HG02870 (cell line): Measurements from ENCODE around the gene CDH13.

Experiments
- ATAC-seq: cut with Tn5 transposase; IDR thresholded peaks from one replicate; pipeline ENCODE4 v1.9.1; 2021; ENCODE audit warnings: mild to moderate bottlenecking, moderate library complexity; ENCODE audit not compliant: unreplicated experiment

CDH13 gene

DNA sequence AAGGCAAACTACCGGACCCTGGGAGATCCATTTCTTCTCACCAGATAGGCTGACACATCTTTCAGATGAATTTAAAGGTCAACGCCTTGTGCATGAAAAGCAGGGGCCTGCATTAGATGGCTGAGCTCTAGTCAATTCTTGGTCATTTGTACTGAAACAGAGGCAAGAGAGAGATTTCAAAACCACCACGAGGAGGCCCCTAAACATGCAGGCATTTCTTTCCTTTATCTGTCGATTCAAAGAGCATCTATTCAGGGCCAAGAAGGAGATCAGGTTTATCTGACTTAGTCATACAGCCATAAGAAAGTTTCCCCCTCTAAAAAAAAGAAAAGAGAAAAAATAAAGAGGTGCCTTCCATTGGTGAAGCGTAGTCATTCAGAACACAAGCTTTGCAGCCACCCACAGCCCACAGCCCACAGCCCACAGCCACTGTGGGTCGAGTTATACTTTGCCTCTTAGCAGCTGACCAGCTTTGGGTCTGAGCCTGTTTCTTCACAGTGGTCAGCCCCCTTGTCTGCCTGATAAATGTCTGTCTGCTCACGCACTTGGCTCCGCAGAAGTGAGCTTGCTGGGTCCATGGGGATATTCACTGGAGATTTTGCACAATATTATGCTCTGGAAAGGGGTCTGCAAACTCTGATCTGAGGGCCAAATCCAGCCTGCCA lies 207.5 kb downstream of the CDH13 start:
- ATAC-seq, result no peak

DNA sequence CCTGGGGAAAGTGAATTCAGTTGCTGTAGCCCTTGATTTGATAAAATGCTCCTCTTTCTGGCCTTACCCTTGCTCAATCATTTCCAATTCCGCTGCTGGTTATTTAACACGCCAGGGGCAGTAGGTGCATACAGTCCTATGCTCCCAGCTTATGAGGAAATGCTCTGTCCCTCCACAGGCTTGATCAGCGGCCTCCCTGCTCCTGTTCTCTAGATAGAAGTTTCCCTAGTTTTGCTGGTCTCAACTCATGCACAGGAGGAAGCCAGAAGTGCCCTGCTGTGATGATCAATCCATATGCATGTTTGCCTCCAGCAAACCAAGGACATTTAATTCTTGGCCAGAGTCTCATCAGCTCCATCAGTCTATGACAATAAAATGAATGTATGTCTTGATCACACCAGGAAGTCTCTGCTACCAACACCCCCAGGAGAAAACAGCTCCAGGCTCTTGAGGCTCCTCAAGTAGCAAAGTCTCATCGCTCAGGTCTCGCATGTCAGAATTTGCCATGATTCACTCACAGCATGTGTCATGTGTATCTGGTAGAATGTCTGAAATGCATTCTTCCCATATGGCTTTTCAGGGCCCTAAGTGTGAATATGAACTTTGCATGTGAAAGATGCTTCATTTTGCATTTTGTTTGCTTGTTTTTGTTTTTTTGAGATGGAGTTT lies 208.9 kb downstream of the CDH13 start:
- ATAC-seq, result no peak

GRCh38 chr16:82841108-82841507 lies 214.3 kb downstream of the CDH13 start:
- no peak for ATAC-seq

DNA sequence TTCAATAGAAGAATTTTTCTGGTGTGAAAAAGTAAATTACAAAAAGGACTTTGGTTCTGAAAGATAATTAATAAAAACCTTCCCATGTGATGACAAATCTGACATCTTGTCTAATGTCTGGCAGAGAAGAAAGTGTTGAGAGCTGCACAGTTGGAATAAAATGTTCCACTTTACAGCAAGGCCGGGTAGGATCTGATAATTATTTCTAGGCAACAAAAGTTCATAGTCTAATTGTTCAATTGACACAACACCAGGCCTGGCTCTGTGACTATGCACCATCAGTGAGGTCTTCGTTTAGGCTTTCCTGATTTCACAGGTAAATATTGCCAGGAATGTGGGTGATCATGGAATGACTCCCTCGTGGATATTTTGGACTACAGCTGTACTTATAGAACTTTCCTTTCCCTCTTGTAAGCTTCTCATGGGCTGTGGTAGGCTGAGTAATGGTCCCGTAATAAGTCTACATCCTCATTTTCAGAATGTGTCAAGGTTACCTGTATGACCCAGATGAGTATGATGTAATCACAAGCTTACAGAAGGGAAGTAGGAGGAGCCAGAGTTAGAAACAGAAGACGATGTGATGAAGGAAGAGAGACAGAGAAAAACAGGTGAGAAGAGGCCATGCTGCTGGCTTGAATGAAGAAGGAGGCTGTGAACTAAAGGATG lies 217.0 kb downstream of the CDH13 start:
- no peak for ATAC-seq

DNA sequence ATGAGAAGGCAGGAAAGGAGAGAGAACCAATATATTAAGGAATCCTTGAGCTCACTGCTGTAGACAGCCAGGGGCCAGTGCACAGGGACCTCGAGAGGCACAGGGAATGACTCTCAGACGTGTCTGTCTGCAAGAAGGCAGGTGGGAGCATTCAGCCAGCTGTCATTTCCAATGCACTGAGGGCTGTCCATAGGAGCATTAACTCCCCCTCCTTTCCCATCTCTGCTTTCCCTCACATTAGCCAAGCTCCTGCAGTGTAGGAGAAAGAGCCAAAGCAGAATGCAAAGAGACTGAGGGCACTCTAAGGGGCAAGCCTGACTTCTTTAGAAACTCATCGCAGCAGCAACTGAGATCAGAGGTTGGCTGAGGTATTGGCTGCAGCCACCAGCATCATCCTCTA lies 218.3 kb downstream of the CDH13 start:
- no peak for ATAC-seq

DNA sequence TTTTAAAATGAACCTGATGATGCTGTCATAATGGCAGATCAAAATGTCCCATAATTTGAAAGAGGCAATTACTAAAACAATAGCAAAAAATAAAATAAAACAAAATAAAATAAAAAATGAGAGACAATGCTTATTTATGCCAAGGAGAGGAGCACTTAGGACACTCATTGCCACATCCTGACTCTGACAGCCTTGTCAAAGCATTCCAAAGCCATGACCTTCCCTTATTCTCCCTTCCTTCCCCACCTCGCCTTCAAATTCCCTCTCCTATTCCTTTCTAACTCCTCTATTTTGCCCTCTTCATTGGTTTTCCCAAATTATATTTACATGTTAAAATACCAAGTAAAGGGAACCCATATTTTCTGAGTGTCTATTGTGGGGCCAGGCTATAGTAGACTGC lies 220.0 kb downstream of the CDH13 start:
- ATAC-seq, result no peak

DNA sequence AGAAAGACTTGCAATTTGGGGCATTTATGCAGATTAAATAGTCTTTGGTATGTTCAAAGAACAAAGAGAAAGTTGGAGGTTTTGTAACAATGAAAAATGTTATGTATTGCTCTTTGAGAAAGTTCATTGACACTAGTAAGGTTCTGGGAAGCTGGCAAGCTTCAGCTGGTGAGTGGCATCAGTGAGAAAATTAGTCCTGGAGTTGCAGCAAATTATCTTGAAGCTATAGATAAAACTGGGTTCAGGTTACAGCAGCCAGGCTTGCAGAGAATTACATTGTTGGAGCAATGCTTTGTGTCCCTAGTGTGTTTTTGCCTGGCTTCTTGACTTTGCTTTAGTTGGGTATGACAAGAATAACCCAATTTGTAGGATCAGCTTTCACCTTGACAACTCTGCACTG lies 221.2 kb downstream of the CDH13 start:
- ATAC-seq, result no peak

GRCh38 chr16:82852388-82853008 lies 225.7 kb downstream of the CDH13 start:
- no peak for ATAC-seq

- ATAC-seq, result no peak
Measured at GRCh38 chr16:82855471-82855870, 228.7 kb downstream of the CDH13 start.

DNA sequence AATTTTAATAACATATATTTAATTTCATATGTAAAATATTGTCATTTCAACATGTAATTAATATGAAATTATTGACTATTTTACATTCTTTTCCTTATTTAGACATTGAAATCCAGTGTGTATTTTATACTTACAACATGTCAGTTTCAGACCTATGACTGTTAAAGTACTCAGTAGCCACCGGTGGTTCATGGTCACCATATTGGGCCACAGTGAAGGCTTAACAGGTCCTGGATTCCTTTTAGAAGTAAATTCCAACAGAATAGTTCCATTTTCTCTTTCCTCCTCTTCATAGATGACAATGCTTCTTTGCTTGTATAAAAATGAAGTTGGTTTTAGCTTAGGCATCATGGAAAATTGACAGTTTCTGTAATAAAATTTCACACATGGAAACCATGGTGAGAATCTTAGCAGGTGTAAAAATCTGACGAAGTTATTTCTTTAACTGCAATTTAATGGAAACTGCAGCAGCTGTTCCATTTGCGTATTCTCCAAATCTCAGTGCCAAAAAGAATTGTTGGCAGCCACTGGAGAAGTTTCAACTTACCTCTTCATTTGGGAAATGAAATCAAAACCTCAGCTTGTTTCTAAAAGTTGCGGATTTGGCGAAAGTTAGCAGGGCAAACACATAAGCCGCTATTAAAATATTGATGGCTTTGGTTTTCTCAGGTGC lies 231.1 kb downstream of the CDH13 start:
- no peak for ATAC-seq

GRCh38 chr16:82859662-82860061 lies 232.9 kb downstream of the CDH13 start:
- no peak for ATAC-seq

DNA sequence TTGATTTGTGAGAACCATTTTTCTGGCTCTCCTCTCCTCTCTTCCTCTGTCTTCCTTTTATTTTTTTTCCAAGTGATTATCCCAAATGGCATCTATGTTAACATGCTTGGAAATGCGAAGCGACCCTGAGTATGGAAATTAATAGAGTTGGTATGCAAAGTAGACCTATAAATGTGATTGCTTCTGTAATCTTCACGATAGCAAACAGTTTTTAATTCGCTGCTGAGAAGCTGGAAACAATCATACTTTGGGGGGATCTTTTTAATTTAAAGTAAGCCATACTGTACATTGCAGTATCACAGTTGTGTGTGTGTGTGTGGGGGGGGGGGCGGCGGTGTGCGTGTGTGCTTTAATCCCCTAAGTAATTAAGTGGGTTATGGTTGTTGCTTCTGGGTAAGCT lies 233.3 kb downstream of the CDH13 start:
- ATAC-seq, result no peak

DNA sequence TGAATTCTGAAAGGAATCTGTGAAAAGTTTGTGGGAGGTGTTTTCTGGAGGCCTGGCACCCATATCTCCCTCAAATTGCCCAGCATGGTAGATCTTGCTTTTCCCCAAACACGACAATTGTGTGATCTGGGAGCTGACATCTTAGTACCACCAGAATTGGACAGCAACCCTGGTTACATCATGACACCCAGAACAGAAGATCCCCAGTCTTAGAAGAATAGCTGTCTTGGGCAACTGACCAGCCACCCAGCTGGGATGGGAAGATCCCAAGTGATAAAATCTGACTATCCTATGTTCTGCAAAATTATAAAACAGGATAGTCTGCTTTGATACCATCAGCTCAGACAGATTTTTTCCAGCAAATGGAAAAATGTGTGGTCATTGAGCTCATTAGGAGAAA lies 235.3 kb downstream of the CDH13 start:
- ATAC-seq, result no peak

GRCh38 chr16:82864332-82865040 lies 237.7 kb downstream of the CDH13 start:
- no peak for ATAC-seq

- no peak for ATAC-seq
Measured at GRCh38 chr16:82865412-82865811, 238.6 kb downstream of the CDH13 start.

GRCh38 chr16:82867485-82867884 lies 240.7 kb downstream of the CDH13 start:
- ATAC-seq, result no peak

DNA sequence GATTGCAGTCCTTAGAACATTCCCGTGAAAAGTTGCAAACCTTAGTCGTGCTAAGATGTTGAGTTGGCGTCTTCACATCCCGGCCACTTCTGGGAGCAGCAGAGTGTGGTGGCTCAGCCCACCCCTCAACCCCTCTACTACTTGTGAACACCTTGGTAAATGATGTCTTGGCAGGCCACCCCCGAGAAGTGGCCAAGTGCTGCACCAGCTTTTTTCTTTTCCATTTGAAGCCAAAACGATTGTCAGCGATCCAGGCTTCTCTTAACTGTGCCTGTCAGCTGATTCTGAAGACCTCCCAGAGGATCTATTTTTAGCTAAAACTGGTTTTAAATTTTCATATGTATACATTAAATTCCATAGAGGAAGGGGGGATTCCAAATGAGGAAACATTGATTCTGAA lies 247.5 kb downstream of the CDH13 start:
- no peak for ATAC-seq

DNA sequence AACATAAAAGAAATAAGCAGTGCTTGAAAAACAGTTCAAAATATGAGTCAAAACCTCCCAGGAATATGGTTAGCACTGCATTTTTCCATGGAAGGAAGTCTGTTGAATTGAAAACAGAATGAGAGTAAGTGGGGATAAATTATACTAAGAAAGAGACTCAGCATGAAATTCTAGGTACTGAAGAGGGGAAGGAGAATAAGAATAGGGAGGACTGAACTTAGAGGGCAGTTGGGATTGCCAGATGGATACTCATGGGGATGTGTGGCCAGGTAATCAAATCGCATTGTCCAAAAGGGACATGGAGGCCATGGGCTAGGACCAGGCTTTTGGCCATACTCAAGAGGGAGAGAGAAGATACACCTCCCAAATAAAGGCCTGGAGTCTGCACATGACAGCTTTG lies 247.9 kb downstream of the CDH13 start:
- no peak for ATAC-seq

GRCh38 chr16:82876951-82877350 lies 250.2 kb downstream of the CDH13 start:
- no peak for ATAC-seq

DNA sequence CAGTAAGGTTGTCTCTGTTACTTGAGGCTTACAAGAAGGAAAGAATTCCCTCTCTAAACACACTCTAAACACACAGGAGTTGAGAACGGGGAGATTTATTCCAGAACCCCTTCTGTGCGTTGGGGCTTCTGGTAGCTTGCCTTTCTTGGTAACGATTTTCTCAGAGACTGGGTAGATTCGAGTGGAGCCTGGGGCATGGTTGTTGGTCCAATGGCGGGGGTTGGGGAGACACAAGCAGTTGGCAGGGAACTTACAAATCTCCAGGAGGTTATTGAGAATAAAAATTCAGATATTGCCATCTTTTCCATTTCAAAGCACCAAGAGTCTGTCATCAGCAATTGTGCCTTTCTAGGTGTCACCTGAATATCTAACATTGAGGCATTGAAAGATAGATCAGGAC lies 251.7 kb downstream of the CDH13 start:
- ATAC-seq, result no peak

DNA sequence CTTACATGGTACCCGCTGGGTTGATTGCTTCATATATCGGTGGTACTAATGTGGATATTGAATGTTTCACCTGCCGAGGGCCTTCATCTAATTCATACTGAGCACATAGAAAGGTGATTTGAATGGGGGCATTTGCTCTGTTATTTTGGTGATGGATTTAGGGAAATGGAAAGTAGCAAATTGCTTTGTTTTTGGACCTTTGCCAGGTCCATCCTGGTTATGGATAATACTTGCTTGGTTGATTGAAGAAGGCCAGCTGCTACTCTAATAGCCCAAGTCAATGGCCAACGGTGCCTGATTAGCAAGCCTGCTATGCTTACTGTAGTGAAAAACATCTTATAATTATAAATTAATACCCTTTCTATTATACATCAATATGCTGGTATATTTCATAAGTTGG lies 253.6 kb downstream of the CDH13 start:
- no peak for ATAC-seq
